IPS-NIHi11 (cell line): ENCODE data around the gene PRKACB.

Experiments used
- DNase-seq: peaks from one replicate; pipeline ENCODE4 v3.0.0; 2012; ENCODE audit warnings: mixed read lengths, low spot score

PRKACB gene

DNA sequence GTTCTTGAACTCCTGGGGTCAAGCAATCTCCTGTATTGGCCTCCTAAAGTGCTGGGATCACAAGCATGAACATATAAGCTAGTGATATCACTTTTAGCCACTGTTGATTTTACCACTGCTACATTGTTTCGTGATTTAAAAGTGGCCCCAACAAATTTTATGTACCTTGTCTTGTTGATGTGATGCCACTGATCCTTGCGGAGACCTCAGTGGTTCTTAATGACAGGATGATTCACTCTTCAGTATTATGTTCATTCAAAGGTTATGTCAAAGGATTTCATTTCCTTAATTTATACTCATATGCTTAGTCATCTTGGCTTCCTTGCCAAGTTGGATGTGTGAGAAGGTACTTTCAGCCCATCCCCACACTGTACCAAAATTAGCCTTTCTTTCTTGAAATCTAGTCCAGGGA, 12.1 kb downstream of the PRKACB start:
- no peak for DNase-seq

DNA sequence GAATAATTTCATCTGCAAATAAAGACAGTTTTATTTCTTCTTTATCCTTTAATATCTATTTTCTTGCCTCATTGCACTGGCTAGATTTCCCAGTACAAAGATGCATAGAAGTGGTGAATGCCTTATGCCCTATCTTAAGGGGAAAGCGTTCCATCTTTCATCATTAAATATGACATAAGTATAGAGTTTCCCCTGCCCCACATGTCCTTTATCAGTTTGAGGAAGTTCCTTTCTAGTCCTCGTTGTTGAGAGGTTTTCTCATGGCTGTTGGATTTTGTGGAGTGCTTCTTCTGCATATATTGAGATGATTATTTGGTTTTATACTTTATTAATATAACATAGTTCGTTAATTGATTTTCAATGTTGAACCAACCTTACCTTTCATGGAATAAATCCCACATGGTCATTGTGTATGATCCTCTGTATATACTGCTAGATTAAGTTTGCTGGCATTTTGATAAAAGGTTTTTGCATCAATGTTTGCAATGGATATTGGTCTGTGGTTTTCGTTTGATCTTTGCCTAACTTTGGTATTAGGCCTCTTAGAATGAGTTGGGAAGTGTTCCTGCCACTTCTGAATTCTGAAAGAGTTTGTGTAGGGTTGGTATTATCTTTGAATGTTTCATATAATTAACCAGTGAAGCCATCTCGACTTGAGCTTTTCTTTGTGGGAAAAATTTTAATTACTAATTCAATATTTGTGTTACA, 15.6 kb downstream of the PRKACB start:
- DNase-seq, result no peak

DNA sequence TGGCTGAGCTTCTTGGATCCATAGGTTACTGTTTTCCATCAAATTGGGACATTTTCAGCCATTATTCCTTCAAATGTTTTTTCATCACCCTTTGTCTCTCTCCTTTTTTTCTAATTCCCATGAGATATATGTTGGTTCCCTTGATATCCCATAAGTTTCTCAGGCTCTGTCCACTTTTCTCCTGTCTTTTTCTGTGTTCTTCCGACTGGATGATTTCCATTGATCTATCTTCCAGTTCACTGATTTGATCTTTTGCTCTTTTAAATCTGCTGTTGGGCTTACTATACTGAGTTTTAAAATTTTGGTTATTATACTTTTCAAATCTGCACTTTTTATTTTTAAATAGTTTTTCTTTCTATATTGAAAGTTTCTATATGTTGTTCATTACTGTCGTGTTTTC, 18.2 kb downstream of the PRKACB start:
- no peak for DNase-seq

DNA sequence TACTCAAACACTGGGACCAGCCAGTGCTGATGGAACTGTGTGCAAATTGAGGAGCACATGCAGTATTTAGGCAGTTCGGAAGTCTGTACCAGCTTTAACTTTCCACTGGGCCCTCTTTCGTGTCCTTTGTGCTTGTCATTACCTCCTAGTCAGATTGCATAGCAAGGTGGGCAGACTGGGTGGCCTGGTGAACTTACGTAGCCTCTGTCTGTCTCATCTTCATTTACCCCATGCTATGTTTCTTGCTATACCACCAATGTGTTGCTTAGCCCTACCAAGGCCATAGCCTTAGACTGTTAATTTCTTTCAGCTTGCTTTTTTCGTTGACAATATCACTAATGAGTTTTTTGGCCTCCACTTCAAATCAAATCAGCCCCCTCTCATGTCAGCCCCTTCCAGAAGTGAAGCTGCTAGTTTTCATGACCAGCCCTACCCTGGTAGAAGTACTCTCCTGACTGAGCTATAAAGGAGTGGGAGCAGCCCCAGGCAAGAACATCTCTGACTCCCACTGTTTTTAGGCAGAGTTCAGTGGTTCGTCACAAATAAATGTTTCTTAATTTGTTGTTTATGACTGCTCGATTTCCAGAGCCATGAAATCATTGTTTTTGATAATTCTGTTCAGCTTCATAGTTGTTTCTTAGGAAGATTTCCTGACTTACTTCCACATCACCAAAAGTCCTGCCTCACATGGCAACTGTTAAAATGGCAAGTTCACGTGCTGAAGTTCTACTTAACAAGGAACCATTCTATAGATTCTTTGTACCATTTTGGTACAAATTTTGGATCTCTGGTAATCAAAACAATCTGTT, 19.3 kb downstream of the PRKACB start:
- DNase-seq, result no peak

DNA sequence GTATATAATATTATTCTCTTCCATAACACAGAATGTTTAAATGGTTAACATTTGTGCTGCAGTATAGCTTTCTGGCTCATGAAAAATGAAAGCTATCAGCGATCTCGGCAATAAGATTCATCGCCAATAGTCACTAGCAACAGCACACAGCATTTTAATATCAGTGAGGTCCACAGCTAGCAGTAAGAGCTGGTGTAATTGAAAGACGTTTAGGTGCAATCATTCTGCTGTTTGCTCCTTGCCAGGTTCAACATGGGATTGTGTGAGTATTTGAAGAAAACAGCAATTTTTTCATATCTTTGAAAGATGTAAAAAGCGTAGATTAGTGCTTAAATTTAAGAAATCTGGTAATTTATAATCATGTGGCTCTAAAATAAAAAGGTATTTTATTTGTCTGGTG, 20.1 kb downstream of the PRKACB start:
- no peak for DNase-seq

DNA sequence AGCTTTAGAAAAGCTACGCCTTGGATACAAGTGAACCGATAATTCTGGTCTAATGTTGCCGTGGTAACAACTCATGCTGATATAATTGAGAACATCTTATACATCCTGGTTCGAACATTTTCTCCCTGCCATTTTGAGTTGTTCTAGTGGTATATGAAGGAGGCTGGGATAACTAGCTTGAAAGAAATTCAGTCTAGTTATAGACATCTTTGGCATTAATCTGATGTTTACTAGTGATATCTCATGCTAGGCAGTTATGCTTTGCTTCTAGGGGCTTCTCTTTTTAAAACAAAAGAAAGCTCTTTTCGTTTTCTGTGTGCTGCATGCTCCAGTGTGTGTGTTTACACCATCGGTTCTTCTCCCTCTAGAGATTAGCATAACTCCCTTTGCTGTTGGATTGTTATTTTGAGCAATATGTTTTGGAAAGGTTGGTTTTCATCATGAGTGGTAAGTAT, 20.5 kb downstream of the PRKACB start:
- DNase-seq, result no peak

DNA sequence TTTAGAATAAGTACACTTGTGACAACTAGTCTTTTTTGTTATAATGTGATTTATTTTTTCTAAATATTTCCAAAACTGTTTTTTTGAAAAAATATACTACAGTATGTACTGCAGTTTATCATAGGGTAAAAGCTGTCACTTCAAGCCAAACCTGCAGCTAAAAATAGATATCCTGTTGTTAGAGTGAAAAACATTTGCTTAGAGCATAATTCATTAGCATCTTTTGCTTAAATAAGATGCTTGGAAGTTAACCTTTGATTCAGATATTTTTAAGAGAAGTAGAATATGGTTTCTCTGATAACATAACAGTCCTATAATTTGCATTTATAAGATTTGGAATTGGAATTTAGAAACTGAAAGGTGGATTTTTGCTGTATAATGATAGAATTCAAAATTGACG, 21.5 kb downstream of the PRKACB start:
- DNase-seq, result no peak

DNA sequence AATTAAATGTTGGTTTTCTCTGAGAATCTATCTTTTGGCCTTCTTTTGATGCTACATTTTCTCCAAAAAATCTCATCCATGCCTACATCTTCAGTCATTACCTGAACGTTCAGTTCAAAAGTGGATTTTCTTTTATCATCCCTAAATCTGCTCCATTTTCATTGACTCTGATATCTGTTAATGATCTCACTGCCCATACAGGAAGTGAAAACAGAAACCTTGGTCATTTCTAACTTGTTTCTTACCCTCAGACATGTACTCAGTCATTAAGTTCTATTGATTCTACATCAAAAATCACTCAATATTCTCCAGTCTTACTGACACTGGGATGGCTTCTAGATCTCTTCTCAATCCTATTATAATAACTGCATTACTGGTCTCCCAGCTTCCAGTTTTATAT, 22.7 kb downstream of the PRKACB start:
- DNase-seq, result no peak

DNA sequence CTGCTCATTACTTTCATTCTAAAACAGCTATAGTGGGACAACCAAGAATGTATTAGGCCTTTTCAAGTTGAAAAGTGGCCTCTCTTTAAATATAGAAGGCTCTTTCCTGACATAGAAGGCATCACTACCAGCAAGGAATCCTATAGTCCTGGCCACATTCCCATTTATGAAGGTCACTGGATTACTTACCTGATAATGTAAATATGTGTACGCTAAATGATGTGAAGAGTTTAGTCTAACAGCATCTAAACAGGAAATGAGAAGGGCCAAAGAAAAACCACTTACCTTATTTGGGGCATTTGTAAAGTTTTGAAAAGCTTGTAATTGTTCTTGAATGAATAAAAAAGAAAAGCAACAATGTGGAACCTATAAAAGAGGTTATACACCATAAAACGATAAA, 24.7 kb downstream of the PRKACB start:
- DNase-seq, result no peak

DNA sequence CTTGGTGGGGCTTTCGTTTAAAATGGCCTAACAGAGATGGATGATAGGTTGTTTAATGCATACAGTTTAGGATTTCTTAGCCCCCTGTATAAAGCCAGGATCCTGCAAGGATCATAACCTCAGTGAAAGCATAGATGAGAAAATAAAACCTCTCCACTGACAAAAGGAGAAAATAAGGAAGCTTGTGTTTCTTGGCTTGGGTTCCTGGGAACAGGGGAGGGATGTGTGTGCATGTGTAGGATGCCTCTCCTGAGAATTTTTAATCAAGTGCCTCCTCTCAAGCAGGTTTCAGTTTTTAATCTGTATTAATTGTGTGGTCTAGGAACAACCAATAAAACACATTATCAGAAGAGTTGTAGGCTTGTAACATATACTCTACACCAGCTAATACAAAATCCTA, 26.1 kb downstream of the PRKACB start:
- no peak for DNase-seq

DNA sequence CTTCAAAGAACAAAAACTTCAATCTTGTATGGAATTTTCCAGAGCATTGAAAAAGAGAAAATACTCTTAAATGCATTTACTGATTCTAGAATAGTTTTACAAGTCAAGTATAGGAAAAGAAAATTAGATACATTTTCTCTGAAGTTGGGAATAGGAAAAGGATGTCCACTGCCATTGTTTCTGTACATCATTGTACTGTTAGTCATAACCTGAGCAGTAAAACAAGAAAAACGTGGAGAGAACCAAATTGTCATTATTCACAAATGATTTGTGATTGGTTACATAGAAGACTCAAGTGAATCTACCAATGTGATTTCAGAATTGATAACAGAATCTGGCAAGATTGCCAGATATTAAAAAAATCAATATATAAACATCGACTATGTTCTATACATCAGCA, 27.4 kb downstream of the PRKACB start:
- DNase-seq, result no peak

DNA sequence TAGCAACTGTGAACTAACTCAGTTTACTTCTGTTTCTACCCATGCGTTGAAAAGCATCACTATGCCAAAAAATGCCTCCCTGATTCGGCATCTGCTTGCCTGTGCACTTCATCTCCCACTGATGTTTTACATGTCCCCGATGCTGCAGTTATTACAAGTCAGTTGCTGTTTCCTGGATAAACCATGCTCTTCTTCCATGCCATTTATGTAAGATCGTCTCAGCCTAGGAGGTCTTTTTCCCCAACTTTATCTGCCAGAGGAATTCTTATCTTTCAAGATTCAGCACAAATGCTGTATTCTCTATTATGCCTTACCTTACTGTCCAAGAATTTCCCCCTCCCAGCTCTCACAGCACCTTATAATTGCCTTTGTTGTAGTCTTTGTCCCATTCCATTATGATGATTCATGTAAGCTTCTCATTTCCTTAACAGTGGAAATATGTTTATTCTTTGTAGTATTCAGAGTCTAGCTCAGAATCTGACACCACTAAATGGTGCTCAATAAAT, 30.0 kb downstream of the PRKACB start:
- DNase-seq, result peak; percentile 4

DNA sequence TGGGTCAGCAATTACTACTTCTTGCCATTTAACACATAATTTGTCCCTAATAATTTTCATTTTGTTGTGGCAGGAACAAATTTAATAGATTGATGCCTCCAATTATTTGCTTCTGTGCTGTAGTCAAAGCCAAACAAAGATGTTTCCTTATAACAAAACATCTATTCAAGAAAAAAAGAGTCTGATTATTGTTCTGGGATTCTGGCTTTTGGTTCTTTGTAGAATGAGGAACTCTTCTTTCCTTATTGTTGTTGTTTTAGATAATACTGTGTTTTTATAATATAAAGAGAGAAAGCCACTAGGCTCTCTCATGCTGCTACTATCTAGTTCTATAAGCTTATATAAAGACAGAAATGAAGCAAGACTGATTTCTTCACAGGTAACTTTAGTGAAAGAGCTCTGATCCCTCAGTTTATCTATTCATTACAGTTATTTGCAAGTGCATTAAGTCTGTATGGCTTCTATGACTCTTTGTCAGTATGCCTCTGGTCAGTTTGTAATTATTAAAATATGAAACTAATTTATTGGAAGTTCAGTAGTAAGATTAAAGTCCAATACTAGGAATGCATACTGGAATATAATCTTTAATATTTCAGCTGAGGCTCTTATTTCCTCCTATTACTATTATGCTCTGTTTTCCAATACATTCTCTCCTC, 37.4 kb downstream of the PRKACB start:
- DNase-seq, result no peak

DNA sequence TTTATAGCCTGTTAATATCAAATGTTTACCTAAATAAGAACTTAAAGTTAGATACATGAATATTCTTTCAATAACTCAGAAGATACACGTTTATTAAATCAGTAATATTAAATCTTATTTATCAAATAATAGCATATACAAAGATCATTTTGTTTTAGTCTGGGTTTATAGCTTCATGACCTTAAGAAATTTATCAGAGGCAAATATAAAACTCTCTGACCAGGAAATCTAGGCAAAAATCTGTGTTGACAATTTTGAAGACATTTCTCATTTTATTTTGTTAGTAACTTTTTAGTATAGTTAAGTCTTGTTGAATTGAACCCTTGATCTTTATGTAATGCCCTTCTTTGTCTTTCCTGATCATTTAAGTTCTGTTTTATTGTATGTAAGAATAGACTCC, 46.4 kb downstream of the PRKACB start:
- no peak for DNase-seq

DNA sequence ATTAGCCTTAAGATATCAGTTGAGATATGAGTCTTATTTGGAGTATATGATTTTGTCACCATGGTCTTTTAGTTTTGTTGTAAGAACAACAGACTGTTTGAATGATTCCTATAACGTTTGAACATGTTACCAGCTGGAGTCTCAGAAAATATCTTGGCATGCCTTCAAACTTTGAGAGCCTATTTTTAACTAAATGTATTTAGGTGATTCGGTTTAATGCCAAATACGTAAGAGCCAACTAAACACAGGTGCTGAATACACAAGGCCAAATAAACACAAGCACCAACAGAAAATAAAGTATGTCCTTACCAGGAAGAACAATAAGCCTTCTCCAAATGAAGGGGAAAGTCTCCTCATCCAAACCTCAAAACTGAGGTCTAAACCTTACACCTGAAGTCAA, 48.6 kb downstream of the PRKACB start:
- DNase-seq, result no peak

DNA sequence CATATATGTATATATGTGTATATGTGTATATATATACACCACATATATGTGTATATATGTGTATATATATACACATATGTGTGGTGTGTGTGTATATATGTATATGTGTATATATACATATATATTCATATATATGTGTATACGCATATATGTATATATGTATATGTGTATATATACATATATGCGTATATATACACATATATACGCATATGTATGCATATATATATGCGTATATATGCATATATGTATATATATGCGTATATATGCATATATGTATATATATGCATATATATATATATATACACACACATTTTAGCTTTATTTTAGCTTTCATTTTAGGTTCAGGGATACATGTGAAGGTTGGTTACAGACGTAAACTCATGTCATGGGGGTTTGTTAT, 54.8 kb downstream of the PRKACB start:
- no peak for DNase-seq

DNA sequence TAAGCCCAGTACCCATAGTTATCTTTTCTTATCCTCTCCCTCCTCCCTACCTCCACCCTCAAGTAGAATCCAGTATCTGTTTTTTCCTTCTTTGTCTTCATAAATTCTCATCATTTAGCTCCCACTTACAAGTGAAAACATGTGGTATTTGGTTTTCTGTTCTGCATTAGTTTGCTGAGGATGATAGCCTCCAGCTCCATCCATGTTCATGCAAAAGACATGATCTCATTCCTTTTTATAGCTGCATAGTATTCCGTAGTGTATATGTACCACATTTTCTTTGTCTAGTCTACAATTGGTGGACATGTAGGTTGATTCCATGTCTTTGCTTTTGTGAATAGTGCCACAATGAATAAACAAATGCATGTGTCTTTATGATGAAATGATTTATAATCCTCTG, 55.2 kb downstream of the PRKACB start:
- no peak for DNase-seq

DNA sequence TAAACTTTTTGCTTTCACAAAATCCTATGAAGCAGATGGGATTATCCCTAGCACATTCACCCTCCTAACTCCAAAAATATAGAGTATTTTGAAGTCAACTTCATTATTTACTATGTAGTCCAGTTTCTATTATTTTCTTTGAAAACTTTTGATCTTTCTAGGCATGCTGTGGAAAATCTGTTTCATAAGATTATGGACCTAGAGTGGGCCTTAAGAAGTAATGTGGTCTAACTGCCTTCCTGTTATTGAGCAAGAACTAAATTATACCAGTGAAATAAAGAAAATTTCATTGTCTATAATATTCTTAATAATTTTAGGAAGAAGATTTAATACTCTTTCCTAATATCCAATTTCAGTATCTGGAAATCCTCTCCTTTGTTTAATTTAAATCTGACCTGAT, 58.1 kb downstream of the PRKACB start:
- DNase-seq, result no peak

DNA sequence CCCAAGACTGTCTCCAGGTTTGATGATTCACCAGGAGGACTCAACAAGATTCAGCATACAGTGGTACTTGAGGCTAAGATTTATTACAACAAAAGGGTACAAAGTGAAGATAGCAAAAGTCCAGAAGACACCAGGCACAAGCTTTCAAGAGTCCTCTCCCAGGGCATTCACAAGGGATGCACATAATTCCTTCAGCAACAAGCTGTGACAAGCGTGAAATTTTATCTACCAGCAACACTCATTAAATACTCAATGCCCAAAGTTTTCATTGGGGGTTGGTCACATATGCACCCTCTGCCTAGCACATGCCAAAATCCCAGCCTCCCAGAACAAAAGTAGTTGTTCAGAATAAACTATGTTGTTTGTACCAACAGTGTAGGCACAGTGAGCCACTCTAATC, 62.3 kb downstream of the PRKACB start:
- DNase-seq, result no peak

DNA sequence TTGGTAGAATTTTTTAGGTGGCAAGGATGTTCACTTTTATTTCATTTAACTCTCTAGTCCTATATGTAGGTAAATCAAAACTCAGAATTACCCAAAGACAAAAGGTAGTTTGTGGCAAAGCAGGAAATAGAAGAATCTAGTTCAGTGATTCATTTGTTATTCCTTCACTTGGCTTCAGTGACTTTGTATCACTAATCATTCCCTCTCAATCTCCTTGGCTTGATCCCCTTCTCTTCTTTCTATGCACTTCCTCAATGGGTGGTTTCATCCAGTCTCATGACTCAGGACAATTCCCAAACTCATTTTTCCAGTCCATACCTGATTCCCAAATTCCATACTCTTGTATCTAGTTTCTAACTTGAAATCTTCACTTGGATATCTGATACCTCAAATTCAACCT, 64.9 kb downstream of the PRKACB start:
- no peak for DNase-seq

DNA sequence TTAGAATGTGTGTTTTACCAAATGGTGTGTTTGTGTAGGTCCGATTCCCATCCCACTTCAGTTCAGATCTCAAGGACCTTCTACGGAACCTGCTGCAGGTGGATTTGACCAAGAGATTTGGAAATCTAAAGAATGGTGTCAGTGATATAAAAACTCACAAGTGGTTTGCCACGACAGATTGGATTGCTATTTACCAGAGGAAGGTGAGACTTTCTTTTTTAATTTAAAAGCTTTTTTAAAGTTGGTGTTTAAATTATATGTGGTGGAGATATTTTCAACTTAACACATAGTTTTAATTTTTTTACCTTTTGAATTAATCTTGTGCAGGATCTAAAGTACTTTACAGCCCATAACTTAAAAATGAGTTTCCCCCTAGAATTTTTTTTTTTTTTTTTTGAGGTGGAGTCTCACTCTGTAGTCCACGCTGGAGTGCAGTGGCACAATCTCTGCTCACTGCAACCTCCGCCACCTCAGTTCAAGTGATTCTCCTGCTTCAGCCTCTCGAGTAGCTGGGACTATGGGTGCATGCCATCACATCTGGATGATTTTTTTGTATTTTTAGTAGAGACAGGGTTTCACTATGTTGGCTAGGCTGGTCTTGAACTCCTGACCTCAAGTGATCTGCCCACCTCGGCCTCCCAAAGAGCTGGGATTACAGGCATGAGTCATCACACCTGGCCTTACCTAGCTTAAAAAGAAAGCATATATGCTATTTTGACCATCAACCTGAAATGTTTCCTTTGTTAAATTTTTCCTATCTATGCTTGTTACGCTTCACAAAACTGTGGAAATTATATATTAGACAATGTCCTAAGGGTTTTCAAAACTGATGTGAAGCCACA, 70.3 kb downstream of the PRKACB start:
- no peak for DNase-seq

DNA sequence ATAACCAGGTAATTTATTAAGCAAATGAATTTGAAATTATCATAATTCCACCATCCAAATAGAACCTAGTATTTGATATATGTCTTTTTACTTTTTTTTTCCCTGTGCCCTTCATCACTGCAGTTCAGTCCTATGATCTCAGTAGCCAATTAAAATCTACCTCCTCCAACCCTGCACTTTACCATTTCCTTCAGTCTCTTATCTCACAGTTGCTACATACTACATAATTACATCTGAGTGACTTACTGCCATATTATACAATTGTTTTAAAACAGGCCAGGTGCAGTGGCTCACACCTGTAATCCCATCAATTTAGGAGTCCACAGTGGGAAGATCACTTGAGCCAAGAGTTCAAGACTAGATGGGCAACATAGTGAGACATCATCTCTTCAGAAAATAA, 73.2 kb downstream of the PRKACB start:
- no peak for DNase-seq
